H9 (cell line): ENCODE results near the gene MRTFA. TPM values are rescaled to one million over a fixed set of nuclear protein-coding genes. Genes with fewer than 3 reads are reported as not detected.

Source experiments
- DNase-seq: peaks from one replicate; pipeline ENCODE4 v3.0.0-alpha.2; 2017
- H2AFZ ChIP-seq: one replicate; pipeline ENCODE4 v1.6.1; 2013; ENCODE audit warnings: mild to moderate bottlenecking, low read length, control low read depth, moderate library complexity
- H2AK5ac ChIP-seq: 2 replicates; pipeline ENCODE4 v1.6.1; 2013; ENCODE audit warnings: low read length, control low read depth, mixed read lengths; ENCODE audit not compliant: insufficient read length
- H2BK120ac ChIP-seq: one replicate; pipeline ENCODE4 v1.6.1; 2013; ENCODE audit warnings: low read depth, mild to moderate bottlenecking, low read length, control low read depth, inconsistent platforms; ENCODE audit not compliant: poor library complexity, severe bottlenecking
- H2BK12ac ChIP-seq: 2 replicates; pipeline ENCODE4 v1.6.1; 2013; ENCODE audit warnings: low read length, control low read depth, mixed read lengths, low read depth; ENCODE audit not compliant: insufficient read length
- H2BK15ac ChIP-seq: 2 replicates; pipeline ENCODE4 v1.6.1; 2013; ENCODE audit warnings: low read depth, low read length, control low read depth
- H2BK20ac ChIP-seq: one replicate; pipeline ENCODE4 v1.6.1; 2013; ENCODE audit warnings: low read depth, mild to moderate bottlenecking, low read length, control low read depth, inconsistent platforms; ENCODE audit not compliant: poor library complexity, severe bottlenecking
- H2BK5ac ChIP-seq: 2 replicates; pipeline ENCODE4 v1.6.1; 2013; ENCODE audit warnings: low read length, control low read depth, mixed read lengths; ENCODE audit not compliant: insufficient read length
- H3K14ac ChIP-seq: 2 replicates; pipeline ENCODE4 v1.6.1; 2013; ENCODE audit warnings: low read length, control low read depth; ENCODE audit not compliant: insufficient read depth
- H3K18ac ChIP-seq: 2 replicates; pipeline ENCODE4 v1.6.1; 2013; ENCODE audit warnings: low read depth, mild to moderate bottlenecking, mixed read lengths, low read length, control low read depth; ENCODE audit not compliant: insufficient read length
- H3K23ac ChIP-seq: 2 replicates; pipeline ENCODE4 v1.6.1; 2013; ENCODE audit warnings: low read length, control low read depth, mixed read lengths, low read depth; ENCODE audit not compliant: insufficient read length
- H3K23me2 ChIP-seq: 2 replicates; pipeline ENCODE4 v1.6.1; 2013; ENCODE audit warnings: low read depth, mild to moderate bottlenecking, mixed read lengths, low read length, control low read depth; ENCODE audit not compliant: insufficient read length, poor library complexity, severe bottlenecking
- H3K27ac ChIP-seq: 2 replicates; pipeline ENCODE4 v1.5.1; 2013; ENCODE audit warnings: low read length, control low read depth, mixed read lengths, low read depth; ENCODE audit not compliant: insufficient read length
- H3K27me3 ChIP-seq: 2 replicates; pipeline ENCODE4 v1.6.1; 2013; ENCODE audit warnings: low read length, control low read depth, inconsistent platforms; ENCODE audit not compliant: insufficient read depth
- H3K4ac ChIP-seq: 2 replicates; pipeline ENCODE4 v1.6.1; 2013; ENCODE audit warnings: low read depth, mild to moderate bottlenecking, control low read depth, inconsistent platforms, low read length, moderate library complexity
- H3K4me1 ChIP-seq: 2 replicates; pipeline ENCODE4 v1.6.1; 2013; ENCODE audit warnings: low read length, control low read depth, inconsistent platforms; ENCODE audit not compliant: insufficient read depth
- H3K4me2 ChIP-seq: 2 replicates; pipeline ENCODE4 v1.6.1; 2013; ENCODE audit warnings: low read length, control low read depth, mixed read lengths; ENCODE audit not compliant: insufficient read length, insufficient read depth
- H3K56ac ChIP-seq: 2 replicates; pipeline ENCODE4 v1.6.1; 2013; ENCODE audit warnings: low read depth, mild to moderate bottlenecking, mixed read lengths, low read length, control low read depth; ENCODE audit not compliant: insufficient read length
- H3K79me1 ChIP-seq: 2 replicates; pipeline ENCODE4 v1.6.1; 2013; ENCODE audit warnings: low read depth, mild to moderate bottlenecking, moderate library complexity, low read length, control low read depth, inconsistent platforms; ENCODE audit not compliant: insufficient read depth, poor library complexity, severe bottlenecking
- H3K79me2 ChIP-seq: 2 replicates; pipeline ENCODE4 v1.6.1; 2013; ENCODE audit warnings: low read length, control low read depth, inconsistent platforms; ENCODE audit not compliant: insufficient read depth
- H3K9ac ChIP-seq: 2 replicates; pipeline ENCODE4 v1.6.1; 2013; ENCODE audit warnings: low read length, control low read depth, mixed read lengths; ENCODE audit not compliant: insufficient read length; ENCODE audit errors: extremely low read depth
- H3K9me3 ChIP-seq: one replicate; pipeline ENCODE4 v1.6.1; 2013; ENCODE audit warnings: low read depth, low read length, inconsistent platforms; ENCODE audit not compliant: control insufficient read depth
- H3T11ph ChIP-seq: one replicate; pipeline ENCODE4 v1.6.1; 2013; ENCODE audit warnings: mild to moderate bottlenecking, low read length, control low read depth, inconsistent platforms
- H4K20me1 ChIP-seq: one replicate; pipeline ENCODE4 v1.6.1; 2013; ENCODE audit not compliant: control insufficient read depth, insufficient read length, insufficient read depth
- H4K5ac ChIP-seq: 2 replicates; pipeline ENCODE4 v1.6.1; 2013; ENCODE audit warnings: low read depth, mild to moderate bottlenecking, mixed read lengths, low read length, control low read depth; ENCODE audit not compliant: insufficient read length
- H4K8ac ChIP-seq: replicated peaks from 2 replicates; pipeline ENCODE4 v1.6.1; 2013; ENCODE audit warnings: low read length, control low read depth, mixed read lengths, low read depth; ENCODE audit not compliant: insufficient read length
- H4K91ac ChIP-seq: 2 replicates; pipeline ENCODE4 v1.6.1; 2013; ENCODE audit warnings: low read depth, mild to moderate bottlenecking, moderate library complexity, mixed read lengths, low read length, control low read depth; ENCODE audit not compliant: insufficient read length
- H3K27ac Mint-ChIP-seq, 3 experiments: 2 replicates in 2 of 3; 3 replicates in 1 of 3; pipeline ENCODE4 v1.8.0; 2020 to 2021; ENCODE audit warnings: mixed read lengths in 3 of 3, mild to moderate bottlenecking in 1 of 3, moderate library complexity in 1 of 3
- H3K27me3 Mint-ChIP-seq: 2 replicates; pipeline ENCODE4 v1.8.0; 2021; ENCODE audit warnings: low read depth, mild to moderate bottlenecking, moderate library complexity, mixed read lengths
- H3K36me3 Mint-ChIP-seq, 3 experiments: 2 replicates in 2 of 3; 3 replicates in 1 of 3; pipeline ENCODE4 v1.8.0; 2020 to 2021; ENCODE audit warnings: low read depth in 3 of 3, mixed read lengths in 3 of 3; ENCODE audit not compliant: insufficient read depth in 1 of 3
- H3K4me1 Mint-ChIP-seq, 2 experiments: 2 replicates each; pipeline ENCODE4 v1.8.0; 2020; ENCODE audit warnings: mixed read lengths in 2 of 2
- H3K4me3 Mint-ChIP-seq, 2 experiments: 2 replicates in 1 of 2; 3 replicates in 1 of 2; pipeline ENCODE4 v1.8.0; 2020 to 2021; ENCODE audit warnings: mild to moderate bottlenecking in 2 of 2, mixed read lengths in 2 of 2, moderate library complexity in 1 of 2
- H3K9me3 Mint-ChIP-seq, 2 experiments: 2 replicates in 1 of 2; 3 replicates in 1 of 2; pipeline ENCODE4 v1.8.0; 2020; ENCODE audit warnings: mild to moderate bottlenecking in 2 of 2, mixed read lengths in 2 of 2, moderate library complexity in 1 of 2
- WGBS: extraction: QIAGEN DNeasy Blood & Tissue Kit; methylation state at CpG from one replicate; pipeline ENCODE4 v1.1.7; 2013; ENCODE audit warnings: missing lambda C conversion rate, low lambda C conversion rate, mixed read lengths; ENCODE audit not compliant: insufficient read length; ENCODE audit errors: extremely low coverage; 5-methylcytosine and 5-hydroxymethylcytosine counted together
- total RNA-seq: library from RNA; stranded (reverse); gene quantifications from 2 replicates; pipeline ENCODE4 v1.2.1, GENCODE V29; 2021
- TF ChIP-seq, protein P1 (sequence below): fragments of 200-600 bp; sonication (generic); conservative IDR thresholded peaks from 3 replicates; pipeline ENCODE4 v1.8.0; 2021; ENCODE audit warnings: antibody characterized with exemption, mild to moderate bottlenecking

The MRTFA gene
- total RNA-seq, 1 experiment from 2014 or later, result 38.1 TPM

DNA sequence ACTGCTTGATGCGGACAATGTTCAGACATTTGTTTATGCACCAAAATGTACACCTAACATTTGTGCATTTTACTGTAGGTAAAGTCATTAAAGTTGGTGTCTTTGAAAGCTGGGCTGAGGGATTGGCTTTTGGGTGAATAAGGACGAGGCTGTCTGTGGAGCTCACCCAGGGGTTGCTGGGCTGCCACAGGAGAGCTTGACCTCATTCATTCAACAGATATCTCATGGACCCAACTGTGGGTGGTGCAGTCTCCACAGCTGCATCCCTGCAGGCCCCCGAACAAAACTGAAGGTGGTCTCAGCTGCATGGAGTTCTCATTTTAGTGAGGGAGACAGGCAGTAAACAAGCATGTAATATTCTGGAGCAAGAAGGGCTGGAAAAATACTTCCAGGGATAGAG lies 233.4 kb downstream of the MRTFA start:
- H2BK5ac ChIP-seq, result no peak overlapping the region
- H2BK15ac ChIP-seq, result no peak overlapping the region
- H2BK120ac ChIP-seq, result no peak overlapping the region
- no peak overlapping the region for H4K91ac ChIP-seq
- Mint-ChIP-seq H3K4me1 (0 out of 4 replicates have a peak, but pooled peaks cover 0 to 4% of the 10 kb centered on the region in 2 experiments), H3K36me3 (peaks cover 22 to 59% (median 57%) of the 10 kb centered on the region in 3 experiments), H3K4me3 (no peak overlapping the region), H3K9me3 (no peaks in the 10 kb centered on the region), H3K27me3 (no peaks in the 10 kb centered on the region; the same call in 1 of the 2 replicates), H3K27ac (peak overlapping the region in 1 of 3 experiments; percentile 9; a peak in 1 of 7 replicates)
- no peak overlapping the region for H3T11ph ChIP-seq
- no peaks in the 10 kb centered on the region for H3K79me1 ChIP-seq
- no peaks in the 10 kb centered on the region for H3K27me3 ChIP-seq
- no peak overlapping the region for H2AFZ ChIP-seq
- H4K8ac ChIP-seq, result no peak overlapping the region
- no peak overlapping the region for H2BK20ac ChIP-seq
- TF ChIP-seq, protein P1, sequence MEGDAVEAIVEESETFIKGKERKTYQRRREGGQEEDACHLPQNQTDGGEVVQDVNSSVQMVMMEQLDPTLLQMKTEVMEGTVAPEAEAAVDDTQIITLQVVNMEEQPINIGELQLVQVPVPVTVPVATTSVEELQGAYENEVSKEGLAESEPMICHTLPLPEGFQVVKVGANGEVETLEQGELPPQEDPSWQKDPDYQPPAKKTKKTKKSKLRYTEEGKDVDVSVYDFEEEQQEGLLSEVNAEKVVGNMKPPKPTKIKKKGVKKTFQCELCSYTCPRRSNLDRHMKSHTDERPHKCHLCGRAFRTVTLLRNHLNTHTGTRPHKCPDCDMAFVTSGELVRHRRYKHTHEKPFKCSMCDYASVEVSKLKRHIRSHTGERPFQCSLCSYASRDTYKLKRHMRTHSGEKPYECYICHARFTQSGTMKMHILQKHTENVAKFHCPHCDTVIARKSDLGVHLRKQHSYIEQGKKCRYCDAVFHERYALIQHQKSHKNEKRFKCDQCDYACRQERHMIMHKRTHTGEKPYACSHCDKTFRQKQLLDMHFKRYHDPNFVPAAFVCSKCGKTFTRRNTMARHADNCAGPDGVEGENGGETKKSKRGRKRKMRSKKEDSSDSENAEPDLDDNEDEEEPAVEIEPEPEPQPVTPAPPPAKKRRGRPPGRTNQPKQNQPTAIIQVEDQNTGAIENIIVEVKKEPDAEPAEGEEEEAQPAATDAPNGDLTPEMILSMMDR, result no peak
- H3K23me2 ChIP-seq, result no peaks in the 10 kb centered on the region
- no peaks in the 10 kb centered on the region for H3K9me3 ChIP-seq
- H3K14ac ChIP-seq, result no peak overlapping the region
- no peak overlapping the region for H4K5ac ChIP-seq
- H3K18ac ChIP-seq, result no peak overlapping the region
- no peaks in the 10 kb centered on the region for H3K79me2 ChIP-seq
- no peak overlapping the region for H2AK5ac ChIP-seq
- H3K27ac ChIP-seq, result no peak overlapping the region
- no peak overlapping the region for H3K4ac ChIP-seq
- no CpG with 5 or more reads among the region's 3 CpGs for WGBS
- H3K4me1 ChIP-seq, result no peaks in the 10 kb centered on the region
- H4K20me1 ChIP-seq, result peaks cover 2% of the 10 kb centered on the region
- H3K4me2 ChIP-seq, result no peak overlapping the region
- H3K23ac ChIP-seq, result no peak overlapping the region
- H2BK12ac ChIP-seq, result no peak overlapping the region
- H3K56ac ChIP-seq, result no peak overlapping the region
- no peak overlapping the region for H3K9ac ChIP-seq
- DNase-seq, result no peak
